Breast epithelium (tissue), 3 donors: ENCODE data around the gene AK8.

Experiments used
- POLR2A ChIP-seq: fragments of 450-650 bp; IDR thresholded peaks from one replicate; pipeline ENCODE4 v1.6.1; 2016; ENCODE audit warnings: antibody characterized with exemption, mild to moderate bottlenecking, moderate library complexity
- POLR2AphosphoS5 ChIP-seq, 3 donors: sonication (generic); formaldehyde crosslinking; IDR thresholded peaks; one replicate each; pipeline ENCODE4 v1.6.1; 2017; ENCODE audit warnings: antibody characterized with exemption in 3 of 3
- TF ChIP-seq, protein P1 (sequence below), 3 donors: fragments of 450-650 bp; IDR thresholded peaks; one replicate each; pipeline ENCODE4 v1.5.1; 2016 to 2017; ENCODE audit warnings: antibody characterized with exemption in 3 of 3, mild to moderate bottlenecking in 3 of 3, moderate library complexity in 3 of 3

DNA sequence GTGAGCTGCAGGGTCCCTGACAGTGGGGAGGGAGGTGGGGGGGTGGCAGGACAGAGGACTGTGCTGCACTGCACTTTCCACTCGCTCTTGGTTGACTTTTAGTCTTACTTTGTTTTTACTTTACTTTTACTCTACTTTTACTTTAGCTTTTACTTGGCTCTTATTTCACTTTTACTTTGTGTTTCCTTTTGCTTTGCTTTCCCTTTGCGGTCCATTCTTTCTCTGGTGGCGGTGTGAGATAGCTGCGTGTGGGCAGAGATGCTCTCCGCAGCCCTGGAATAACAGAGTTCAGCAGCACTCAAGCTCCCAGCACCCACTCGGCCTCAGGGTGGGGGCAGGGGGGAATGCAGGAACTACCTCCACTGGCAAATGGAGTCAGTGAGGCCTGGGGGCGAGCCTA, 4.7 kb downstream of the AK8 start:
- TF ChIP-seq, protein P1, sequence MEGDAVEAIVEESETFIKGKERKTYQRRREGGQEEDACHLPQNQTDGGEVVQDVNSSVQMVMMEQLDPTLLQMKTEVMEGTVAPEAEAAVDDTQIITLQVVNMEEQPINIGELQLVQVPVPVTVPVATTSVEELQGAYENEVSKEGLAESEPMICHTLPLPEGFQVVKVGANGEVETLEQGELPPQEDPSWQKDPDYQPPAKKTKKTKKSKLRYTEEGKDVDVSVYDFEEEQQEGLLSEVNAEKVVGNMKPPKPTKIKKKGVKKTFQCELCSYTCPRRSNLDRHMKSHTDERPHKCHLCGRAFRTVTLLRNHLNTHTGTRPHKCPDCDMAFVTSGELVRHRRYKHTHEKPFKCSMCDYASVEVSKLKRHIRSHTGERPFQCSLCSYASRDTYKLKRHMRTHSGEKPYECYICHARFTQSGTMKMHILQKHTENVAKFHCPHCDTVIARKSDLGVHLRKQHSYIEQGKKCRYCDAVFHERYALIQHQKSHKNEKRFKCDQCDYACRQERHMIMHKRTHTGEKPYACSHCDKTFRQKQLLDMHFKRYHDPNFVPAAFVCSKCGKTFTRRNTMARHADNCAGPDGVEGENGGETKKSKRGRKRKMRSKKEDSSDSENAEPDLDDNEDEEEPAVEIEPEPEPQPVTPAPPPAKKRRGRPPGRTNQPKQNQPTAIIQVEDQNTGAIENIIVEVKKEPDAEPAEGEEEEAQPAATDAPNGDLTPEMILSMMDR (IDR thresholded peaks at IDR 0.05), result no peak
- TF ChIP-seq POLR2AphosphoS5 (IDR thresholded peaks at IDR 0.05) (no peak), POLR2A (no peak)
